SH-SY5Y (cell line): ENCODE results near the gene TUBE1.

Source experiments
- GATA2 ChIP-seq: IDR thresholded peaks from 2 replicates; pipeline ENCODE4 v1.6.1; 2011; ENCODE audit warnings: mild to moderate bottlenecking, low read depth, low read length
- GATA3 ChIP-seq: IDR thresholded peaks from 2 replicates; pipeline ENCODE4 v1.6.1; 2011; ENCODE audit warnings: low read depth, mild to moderate bottlenecking, low read length, moderate library complexity

DNA sequence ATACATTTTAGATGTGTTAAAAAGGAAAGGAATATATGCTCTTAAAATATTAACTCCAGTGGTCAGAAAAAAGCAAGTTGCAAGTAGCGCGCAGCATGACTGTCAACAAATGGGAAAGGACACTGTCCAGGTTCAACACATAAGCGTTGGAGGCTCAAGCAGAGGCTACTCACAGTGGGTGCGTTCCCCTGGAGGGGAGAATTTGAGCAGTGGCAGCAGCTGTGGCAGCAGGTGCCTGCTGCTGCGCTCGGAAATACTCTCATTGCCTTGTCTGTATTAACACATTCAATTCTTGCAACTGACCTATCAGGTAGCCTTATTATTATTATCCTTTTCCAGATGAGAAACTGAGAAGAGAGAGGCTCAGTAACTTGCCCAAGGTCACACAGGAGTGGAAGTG is 55.3 kb downstream of the TUBE1 start:
- TF ChIP-seq GATA2 (no peak), GATA3 (no peak)
